Gastroesophageal sphincter (tissue), 3 donors: ENCODE results near the gene WRNIP1.

ENCODE experiments used
- CTCF ChIP-seq, 4 experiments: fragments of 200-600 bp in 2 of 4; fragments of 450-650 bp in 2 of 4; sonication (generic) in 1 of 4; IDR thresholded peaks; one replicate each; pipeline ENCODE4 v1.5.1; 2017 to 2019; ENCODE audit warnings: antibody characterized with exemption in 4 of 4, mild to moderate bottlenecking in 2 of 4, moderate library complexity in 2 of 4
- POLR2A ChIP-seq, 2 donors: fragments of 450-650 bp; IDR thresholded peaks; one replicate each; pipeline ENCODE4 v1.6.1; 2017; ENCODE audit warnings: antibody characterized with exemption in 2 of 2, mild to moderate bottlenecking in 2 of 2, moderate library complexity in 1 of 2
- POLR2AphosphoS5 ChIP-seq: sonication (generic); formaldehyde crosslinking; IDR thresholded peaks from one replicate; pipeline ENCODE4 v1.6.1; 2017; ENCODE audit warnings: antibody characterized with exemption

GRCh38 chr6:2716936-2717700 lies 48.1 kb upstream of the WRNIP1 start:
- no peak for TF ChIP-seq POLR2A (IDR thresholded peaks at IDR 0.05)
- no peak for TF ChIP-seq CTCF (IDR thresholded peaks at IDR 0.05)
- TF ChIP-seq POLR2AphosphoS5: no peak
